Lower leg skin (tissue), 3 donors: ENCODE results near the gene SMARCA2.

Experiments
- POLR2A ChIP-seq, 2 donors: fragments of 450-650 bp; IDR thresholded peaks; one replicate each; pipeline ENCODE4 v1.6.1; 2016 to 2017; ENCODE audit warnings: antibody characterized with exemption in 2 of 2, mild to moderate bottlenecking in 1 of 2, moderate library complexity in 1 of 2
- TF ChIP-seq, protein P1 (sequence below), 3 donors: fragments of 450-650 bp; IDR thresholded peaks; one replicate each; pipeline ENCODE4 v1.5.1; 2016; ENCODE audit warnings: antibody characterized with exemption in 3 of 3, mild to moderate bottlenecking in 3 of 3, moderate library complexity in 2 of 3

DNA sequence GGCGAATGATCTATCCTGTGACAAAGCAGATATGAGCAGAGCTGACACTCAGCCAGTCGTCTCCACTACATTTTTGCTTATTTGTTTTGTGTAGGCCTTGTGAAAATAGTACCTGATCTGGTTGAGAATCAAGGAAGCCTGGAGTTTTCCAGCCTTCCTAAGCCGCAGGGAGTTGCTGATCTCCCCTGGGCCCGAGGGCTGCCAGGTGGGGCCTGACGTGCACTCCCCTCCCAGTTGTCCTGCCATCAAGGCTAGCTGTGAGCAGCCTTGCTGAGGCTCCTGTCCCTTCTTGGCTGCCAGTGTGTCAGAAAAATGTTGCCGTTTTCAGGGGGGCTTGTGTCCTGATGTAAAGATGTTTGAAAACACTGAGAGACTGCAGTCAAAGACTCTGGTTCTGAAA, 102.4 kb downstream of the SMARCA2 start:
- no peak for TF ChIP-seq POLR2A (IDR thresholded peaks at IDR 0.05)
- TF ChIP-seq, protein P1, sequence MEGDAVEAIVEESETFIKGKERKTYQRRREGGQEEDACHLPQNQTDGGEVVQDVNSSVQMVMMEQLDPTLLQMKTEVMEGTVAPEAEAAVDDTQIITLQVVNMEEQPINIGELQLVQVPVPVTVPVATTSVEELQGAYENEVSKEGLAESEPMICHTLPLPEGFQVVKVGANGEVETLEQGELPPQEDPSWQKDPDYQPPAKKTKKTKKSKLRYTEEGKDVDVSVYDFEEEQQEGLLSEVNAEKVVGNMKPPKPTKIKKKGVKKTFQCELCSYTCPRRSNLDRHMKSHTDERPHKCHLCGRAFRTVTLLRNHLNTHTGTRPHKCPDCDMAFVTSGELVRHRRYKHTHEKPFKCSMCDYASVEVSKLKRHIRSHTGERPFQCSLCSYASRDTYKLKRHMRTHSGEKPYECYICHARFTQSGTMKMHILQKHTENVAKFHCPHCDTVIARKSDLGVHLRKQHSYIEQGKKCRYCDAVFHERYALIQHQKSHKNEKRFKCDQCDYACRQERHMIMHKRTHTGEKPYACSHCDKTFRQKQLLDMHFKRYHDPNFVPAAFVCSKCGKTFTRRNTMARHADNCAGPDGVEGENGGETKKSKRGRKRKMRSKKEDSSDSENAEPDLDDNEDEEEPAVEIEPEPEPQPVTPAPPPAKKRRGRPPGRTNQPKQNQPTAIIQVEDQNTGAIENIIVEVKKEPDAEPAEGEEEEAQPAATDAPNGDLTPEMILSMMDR (IDR thresholded peaks at IDR 0.05) = no peak
